Measurements from ENCODE around the gene ZNF367. TPM values are rescaled to one million over a fixed set of nuclear protein-coding genes. Genes with fewer than 3 reads are reported as not detected.
"Not testable (repeated sequence)": the region's sequence is repeated elsewhere in the genome, so short reads cannot be mapped to it uniquely, and the experiment has no call there.

Gene ZNF367
- total and polyA plus RNA-seq, 4 donors: 0.36 to 18.1 (median 2.0) TPM

GRCh38 chr9:96375507-96375906, 42.7 kb downstream of the ZNF367 start:
- not testable (repeated sequence) for DNase-seq (ENCODE audit: low spot score); H3K36me3 ChIP-seq (ENCODE audit: control insufficient read depth in 4 of 4, insufficient read depth in 3 of 4, low read depth in 1 of 4, low read length in 3 of 4); H3K4me3 ChIP-seq (ENCODE audit: low read depth in 1 of 3, low read length in 3 of 3); H3K27me3 ChIP-seq (ENCODE audit: control insufficient read depth in 4 of 4, insufficient read depth in 4 of 4, low read length in 3 of 4); H3K9ac ChIP-seq (ENCODE audit: low read depth in 1 of 2, low read length in 2 of 2); H3K27ac ChIP-seq (ENCODE audit: low read depth in 1 of 2, low read length in 2 of 2); H3K4me1 ChIP-seq (ENCODE audit: control insufficient read depth in 4 of 4, insufficient read depth in 4 of 4, low read length in 3 of 4); H3K9me3 ChIP-seq (ENCODE audit: control insufficient read depth in 4 of 4, low read length in 3 of 4)
- WGBS: 93% methylated on average over 6 of the region's 6 CpGs

- Histone ChIP-seq H3K4me1 (ENCODE audit: control insufficient read depth in 4 of 4, insufficient read depth in 4 of 4, low read length in 3 of 4) (peaks cover 0 to 5% (median 2%) of the 10 kb centered on the region in 4 donors), H3K4me3 (ENCODE audit: low read depth in 1 of 3, low read length in 3 of 3) (no peak overlapping the region), H3K27ac (ENCODE audit: low read depth in 1 of 2, low read length in 2 of 2) (no peak overlapping the region), H3K9ac (ENCODE audit: low read depth in 1 of 2, low read length in 2 of 2) (no peak overlapping the region), H3K9me3 (ENCODE audit: control insufficient read depth in 4 of 4, low read length in 3 of 4) (no peaks in the 10 kb centered on the region), H3K36me3 (ENCODE audit: control insufficient read depth in 4 of 4, insufficient read depth in 3 of 4, low read depth in 1 of 4, low read length in 3 of 4) (peaks cover 2 to 14% (median 9%) of the 10 kb centered on the region in 4 donors), H3K27me3 (ENCODE audit: control insufficient read depth in 4 of 4, insufficient read depth in 4 of 4, low read length in 3 of 4) (no peaks in the 10 kb centered on the region)
- WGBS: 80% methylated on average over 1 of the region's 1 CpG
- DNase-seq (ENCODE audit: low spot score): no peak
- TF ChIP-seq RAD21 (IDR thresholded peaks at IDR 0.05): no peak
- peak in 1 of 2 donors; percentile 25 for TF ChIP-seq HNF4A (conservative IDR thresholded peaks at IDR 0.05)
These were observed 50.2 kb downstream of the ZNF367 start for GRCh38 chr9:96367943-96368342.

- no peak for DNase-seq (ENCODE audit: low spot score)
- peaks cover 3 to 28% (median 24%) of the 10 kb centered on the region in 4 donors for H3K36me3 ChIP-seq (ENCODE audit: control insufficient read depth in 4 of 4, insufficient read depth in 3 of 4, low read depth in 1 of 4, low read length in 3 of 4)
These were observed 54.8 kb downstream of the ZNF367 start for GRCh38 chr9:96363175-96363967.

GRCh38 chr9:96362119-96362518, 56.1 kb downstream of the ZNF367 start:
- H3K4me3 ChIP-seq (ENCODE audit: low read depth in 1 of 3, low read length in 3 of 3); H3K9ac ChIP-seq (ENCODE audit: low read depth in 1 of 2, low read length in 2 of 2); H3K27ac ChIP-seq (ENCODE audit: low read depth in 1 of 2, low read length in 2 of 2); DNase-seq (ENCODE audit: low spot score); H3K9me3 ChIP-seq (ENCODE audit: control insufficient read depth in 4 of 4, low read length in 3 of 4); H3K27me3 ChIP-seq (ENCODE audit: control insufficient read depth in 4 of 4, insufficient read depth in 4 of 4, low read length in 3 of 4); H3K4me1 ChIP-seq (ENCODE audit: control insufficient read depth in 4 of 4, insufficient read depth in 4 of 4, low read length in 3 of 4): not testable (repeated sequence)
- 96% methylated on average over 6 of the region's 6 CpGs for WGBS
- peaks cover 3 to 32% (median 27%) of the 10 kb centered on the region in 4 donors for H3K36me3 ChIP-seq (ENCODE audit: control insufficient read depth in 4 of 4, insufficient read depth in 3 of 4, low read depth in 1 of 4, low read length in 3 of 4)

More at GRCh38 chr9:96363175-96363967, 54.8 kb downstream of the ZNF367 start:
- TF ChIP-seq TAF1 (conservative IDR thresholded peaks at IDR 0.05) (no peak), EGR1 (IDR thresholded peaks at IDR 0.05; ENCODE audit: low read depth in 2 of 2) (no peak)
- no peaks in the 10 kb centered on the region for H3K27me3 ChIP-seq (ENCODE audit: control insufficient read depth in 4 of 4, insufficient read depth in 4 of 4, low read length in 3 of 4)
- H3K9ac ChIP-seq (ENCODE audit: low read depth in 1 of 2, low read length in 2 of 2): no peak overlapping the region
- WGBS: 96% methylated on average over 9 of the region's 9 CpGs
- no peaks in the 10 kb centered on the region for H3K9me3 ChIP-seq (ENCODE audit: control insufficient read depth in 4 of 4, low read length in 3 of 4)
- H3K4me3 ChIP-seq (ENCODE audit: low read depth in 1 of 3, low read length in 3 of 3): no peak overlapping the region
- H3K4me1 ChIP-seq (ENCODE audit: control insufficient read depth in 4 of 4, insufficient read depth in 4 of 4, low read length in 3 of 4): peaks cover 0 to 5% (median 2%) of the 10 kb centered on the region in 4 donors
- H3K27ac ChIP-seq (ENCODE audit: low read depth in 1 of 2, low read length in 2 of 2): no peak overlapping the region

- Histone ChIP-seq H3K27me3 (ENCODE audit: control insufficient read depth in 4 of 4, insufficient read depth in 4 of 4, low read length in 3 of 4) (no peaks in the 10 kb centered on the region), H3K9me3 (ENCODE audit: control insufficient read depth in 4 of 4, low read length in 3 of 4) (no peaks in the 10 kb centered on the region), H3K27ac (ENCODE audit: low read depth in 1 of 2, low read length in 2 of 2) (no peak overlapping the region), H3K36me3 (ENCODE audit: control insufficient read depth in 4 of 4, insufficient read depth in 3 of 4, low read depth in 1 of 4, low read length in 3 of 4) (peaks cover 3 to 33% (median 27%) of the 10 kb centered on the region in 4 donors), H3K4me3 (ENCODE audit: low read depth in 1 of 3, low read length in 3 of 3) (no peak overlapping the region), H3K9ac (ENCODE audit: low read depth in 1 of 2, low read length in 2 of 2) (no peak overlapping the region), H3K4me1 (ENCODE audit: control insufficient read depth in 4 of 4, insufficient read depth in 4 of 4, low read length in 3 of 4) (no peaks in the 10 kb centered on the region)
- no peak for DNase-seq (ENCODE audit: low spot score)
- 96% methylated on average over 6 of the region's 6 CpGs for WGBS
- no peak for TF ChIP-seq FOXA2 (IDR thresholded peaks at IDR 0.05)
These were observed 56.5 kb downstream of the ZNF367 start for GRCh38 chr9:96361668-96362067.
